NCI-H2081 (cell line): ENCODE data around the gene ZFHX2.

Experiments used
- DNase-seq, 2 experiments: peaks; one replicate each; lab custom pipeline; 2025; lab: John Stamatoyannopoulos, UW

ZFHX2 gene

GRCh38 chr14:23559926-23560520, 8.5 kb upstream of the ZFHX2 start:
- no peak for DNase-seq

- DNase-seq, result peak; percentile 48 to 70
Observed at GRCh38 chr14:23559010-23559925, 7.7 kb upstream of the ZFHX2 start.

- no peak for DNase-seq
Observed at GRCh38 chr14:23558346-23559009, 6.9 kb upstream of the ZFHX2 start.

- no peak for DNase-seq
Observed at GRCh38 chr14:23557946-23558345, 6.4 kb upstream of the ZFHX2 start.

GRCh38 chr14:23557521-23557920, 6.0 kb upstream of the ZFHX2 start:
- DNase-seq, result no peak

- no peak for DNase-seq
Observed at GRCh38 chr14:23556700-23557440, 5.3 kb upstream of the ZFHX2 start.

- DNase-seq, result peak; percentile 83 to 92
Observed at GRCh38 chr14:23555882-23556699, 4.5 kb upstream of the ZFHX2 start, which contains the start of gene THTPA. THTPA (plus strand) TSS chr14:23556271; CDS start chr14:23556758, 487 bp downstream.

- no peak for DNase-seq
Observed at GRCh38 chr14:23555533-23555881, 3.9 kb upstream of the ZFHX2 start.

GRCh38 chr14:23550812-23551265, 726 bp downstream of the ZFHX2 start:
- DNase-seq, result no peak

- no peak for DNase-seq
Observed at GRCh38 chr14:23550131-23550811, 1.3 kb downstream of the ZFHX2 start.

- DNase-seq, result peak; percentile 17 to 35
Observed at GRCh38 chr14:23548351-23549318, 2.9 kb downstream of the ZFHX2 start.

- DNase-seq, result no peak
Observed at GRCh38 chr14:23547924-23548323, 3.6 kb downstream of the ZFHX2 start.

- DNase-seq, result no peak
Observed at GRCh38 chr14:23546450-23547035, 5.0 kb downstream of the ZFHX2 start.

GRCh38 chr14:23545740-23546365, 5.7 kb downstream of the ZFHX2 start:
- DNase-seq, result no peak

- peak; percentile 91 to 98 for DNase-seq
Observed at GRCh38 chr14:23544511-23545447, 6.8 kb downstream of the ZFHX2 start.

GRCh38 chr14:23543403-23543802, 8.2 kb downstream of the ZFHX2 start:
- DNase-seq, result no peak

- no peak for DNase-seq
Observed at GRCh38 chr14:23542261-23542660, 9.3 kb downstream of the ZFHX2 start.
